Thyroid gland (tissue), 4 donors: Measurements from ENCODE around the gene CCN5.

Source experiments
- CTCF ChIP-seq, 6 experiments: fragments of 200-600 bp in 3 of 6; fragments of 450-650 bp in 3 of 6; sonication (generic) in 3 of 6; IDR thresholded peaks; one replicate each; pipeline ENCODE4 v1.5.1; 2016 to 2019; ENCODE audit warnings: antibody characterized with exemption in 6 of 6, mild to moderate bottlenecking in 2 of 6, inconsistent platforms in 1 of 6, moderate library complexity in 1 of 6
- POLR2A ChIP-seq, 2 donors: fragments of 450-650 bp; IDR thresholded peaks; one replicate each; pipeline ENCODE4 v1.6.1; 2017; ENCODE audit warnings: antibody characterized with exemption in 2 of 2, mild to moderate bottlenecking in 2 of 2, moderate library complexity in 1 of 2

- TF ChIP-seq CTCF (IDR thresholded peaks at IDR 0.05) (no peak), POLR2A (IDR thresholded peaks at IDR 0.05) (no peak)
These were observed 24.8 kb downstream of the CCN5 start for GRCh38 chr20:44739942-44740341.
